Uterus (tissue), 4 donors: Measurements from ENCODE around the gene GOSR2. TPM values are rescaled to one million over a fixed set of nuclear protein-coding genes. Genes with fewer than 3 reads are reported as not detected.

Source experiments
- DNase-seq, 2 donors: peaks; one replicate each; pipeline ENCODE4 v3.0.0-alpha.2; 2019 to 2020
- H3K27ac ChIP-seq, 2 donors: fragments of 200-600 bp; sonication (generic); 1 replicate in 1 of 2; 2 replicates in 1 of 2; pipeline ENCODE4 v1.5.1; 2016 to 2018
- H3K27me3 ChIP-seq, 2 donors: fragments of 200-600 bp; sonication (generic); one replicate each; pipeline ENCODE4 v1.5.1; 2018 to 2019; ENCODE audit warnings: control low read depth in 1 of 2
- H3K36me3 ChIP-seq, 2 donors: fragments of 200-600 bp; sonication (generic); one replicate each; pipeline ENCODE4 v1.5.1; 2019; ENCODE audit warnings: control low read depth in 1 of 2
- H3K4me1 ChIP-seq, 2 donors: fragments of 200-600 bp; sonication (generic); one replicate each; pipeline ENCODE4 v1.5.1; 2018 to 2019; ENCODE audit warnings: control low read depth in 1 of 2
- H3K4me3 ChIP-seq, 2 donors: fragments of 200-600 bp; sonication (generic); 1 replicate in 1 of 2; 2 replicates in 1 of 2; pipeline ENCODE4 v1.5.1; 2018 to 2019; ENCODE audit warnings: mild to moderate bottlenecking in 1 of 2
- H3K9me3 ChIP-seq, 2 donors: fragments of 200-600 bp; sonication (generic); one replicate each; pipeline ENCODE4 v1.5.1; 2019; ENCODE audit warnings: control low read depth in 1 of 2
- POLR2A ChIP-seq, 2 donors: fragments of 450-650 bp; IDR thresholded peaks; one replicate each; pipeline ENCODE4 v1.6.1; 2016; ENCODE audit warnings: antibody characterized with exemption in 2 of 2, mild to moderate bottlenecking in 1 of 2, moderate library complexity in 1 of 2
- intact Hi-C: fragments of 100-400 bp; cut with DNase I; formaldehyde crosslinking; loops from one replicate; pipeline ENCODE4 v1.15.1; 2023; ENCODE audit warnings: low total_unique reads
- total RNA-seq, 4 donors: library from RNA; depleted of rRNA in 3 of 4; stranded (reverse); fragments of >200 nt in 3 of 4; gene quantifications; one replicate each; pipeline versions ENCODE4 v1.1.0 to v1.2.4, GENCODE V29; 2014 to 2023
- TF ChIP-seq, protein P1 (sequence below), 4 experiments: fragments of 200-600 bp in 2 of 4; fragments of 450-650 bp in 2 of 4; sonication (generic) in 2 of 4; IDR thresholded peaks; one replicate each; pipeline ENCODE4 v1.5.1; 2016 to 2019; ENCODE audit warnings: antibody characterized with exemption in 4 of 4, mild to moderate bottlenecking in 2 of 4, moderate library complexity in 1 of 4
- donor health status: DM: yes; HTN: yes; CAD: no.

Gene GOSR2
- total RNA-seq, 4 donors from 2014 or later: 66.9 to 90.5 (median 77.2) TPM

DNA sequence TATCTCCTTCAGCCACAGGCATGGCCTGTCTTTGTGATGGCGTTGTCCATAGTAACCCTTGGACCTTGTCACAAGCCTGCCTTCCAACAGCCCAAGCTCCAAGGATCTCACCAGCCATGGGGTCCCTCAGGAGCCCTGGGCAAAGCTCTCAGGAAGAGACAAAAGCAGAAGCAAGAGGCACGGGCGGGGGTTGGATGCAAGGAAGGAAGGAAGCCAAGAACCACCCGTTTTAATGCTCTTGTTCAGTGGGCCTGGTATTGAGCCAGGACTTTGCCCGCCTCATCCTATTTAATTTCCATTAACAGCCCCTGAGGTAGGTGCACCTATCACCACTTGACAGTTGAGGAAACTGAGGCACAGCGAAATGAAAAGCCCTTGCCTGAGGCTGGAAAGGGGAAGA is 32.3 kb upstream of the GOSR2 start:
- H3K27me3 ChIP-seq: no peaks in the 10 kb centered on the region
- H3K4me1 ChIP-seq: no peaks in the 10 kb centered on the region
- intact Hi-C loops: no loop called here
- H3K36me3 ChIP-seq: no peaks in the 10 kb centered on the region
- H3K9me3 ChIP-seq: no peaks in the 10 kb centered on the region
- no peak overlapping the region for H3K27ac ChIP-seq
- DNase-seq: no peak
- H3K4me3 ChIP-seq: no peak overlapping the region
- TF ChIP-seq, protein P1, sequence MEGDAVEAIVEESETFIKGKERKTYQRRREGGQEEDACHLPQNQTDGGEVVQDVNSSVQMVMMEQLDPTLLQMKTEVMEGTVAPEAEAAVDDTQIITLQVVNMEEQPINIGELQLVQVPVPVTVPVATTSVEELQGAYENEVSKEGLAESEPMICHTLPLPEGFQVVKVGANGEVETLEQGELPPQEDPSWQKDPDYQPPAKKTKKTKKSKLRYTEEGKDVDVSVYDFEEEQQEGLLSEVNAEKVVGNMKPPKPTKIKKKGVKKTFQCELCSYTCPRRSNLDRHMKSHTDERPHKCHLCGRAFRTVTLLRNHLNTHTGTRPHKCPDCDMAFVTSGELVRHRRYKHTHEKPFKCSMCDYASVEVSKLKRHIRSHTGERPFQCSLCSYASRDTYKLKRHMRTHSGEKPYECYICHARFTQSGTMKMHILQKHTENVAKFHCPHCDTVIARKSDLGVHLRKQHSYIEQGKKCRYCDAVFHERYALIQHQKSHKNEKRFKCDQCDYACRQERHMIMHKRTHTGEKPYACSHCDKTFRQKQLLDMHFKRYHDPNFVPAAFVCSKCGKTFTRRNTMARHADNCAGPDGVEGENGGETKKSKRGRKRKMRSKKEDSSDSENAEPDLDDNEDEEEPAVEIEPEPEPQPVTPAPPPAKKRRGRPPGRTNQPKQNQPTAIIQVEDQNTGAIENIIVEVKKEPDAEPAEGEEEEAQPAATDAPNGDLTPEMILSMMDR (IDR thresholded peaks at IDR 0.05): no peak
- no peak for TF ChIP-seq POLR2A (IDR thresholded peaks at IDR 0.05)

DNA sequence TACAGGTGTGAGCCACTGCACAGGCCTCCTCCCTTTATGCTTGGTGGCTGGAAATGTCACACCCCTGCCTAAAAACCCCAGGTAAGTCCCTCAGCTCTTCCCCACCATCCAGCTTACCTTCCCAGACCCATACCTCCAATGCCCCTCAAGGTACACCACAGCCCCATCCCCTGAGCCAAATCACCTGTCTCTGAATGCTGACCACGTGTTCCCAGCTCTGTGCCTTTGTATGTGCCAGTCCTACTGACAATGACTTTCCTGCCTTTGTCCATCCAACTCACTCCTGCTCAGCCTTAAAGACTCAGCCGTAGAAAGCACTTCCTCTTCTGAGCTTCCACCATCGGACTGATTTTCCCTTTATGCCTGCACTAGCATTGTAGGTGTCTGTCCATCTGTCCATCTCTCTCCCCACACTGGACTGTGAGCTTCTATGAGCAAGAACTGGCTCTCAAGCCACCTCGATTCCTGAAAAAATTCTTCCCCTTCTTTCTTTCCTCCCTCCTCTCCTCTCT is 30.7 kb upstream of the GOSR2 start:
- DNase-seq: no peak
- Histone ChIP-seq H3K4me1 (no peaks in the 10 kb centered on the region), H3K9me3 (no peaks in the 10 kb centered on the region), H3K27me3 (no peaks in the 10 kb centered on the region), H3K36me3 (no peaks in the 10 kb centered on the region), H3K4me3 (no peak overlapping the region), H3K27ac (no peak overlapping the region)
- intact Hi-C loops: no loop called here
- TF ChIP-seq, protein P1 (IDR thresholded peaks at IDR 0.05): no peak
- no peak for TF ChIP-seq POLR2A (IDR thresholded peaks at IDR 0.05)

DNA sequence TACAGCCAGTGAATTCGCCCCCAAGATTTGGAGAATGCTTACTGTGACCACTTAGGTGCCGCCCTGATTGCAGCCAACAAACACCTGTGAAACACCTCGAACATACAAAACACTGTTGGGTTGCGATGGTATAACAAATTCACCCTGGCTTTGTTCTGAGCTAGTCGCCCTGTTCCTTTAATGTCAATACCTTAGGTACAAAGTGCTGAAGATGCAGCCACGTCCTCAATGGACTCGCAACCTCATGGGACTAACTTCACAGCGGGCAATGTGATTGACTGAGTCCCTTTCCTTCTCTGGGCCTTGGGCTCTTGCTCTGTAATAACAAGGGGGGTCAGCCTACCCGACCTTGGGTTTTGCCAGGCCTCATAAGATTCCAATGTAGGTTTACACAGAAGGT is 28.9 kb upstream of the GOSR2 start:
- intact Hi-C loops: no loop called here
- Histone ChIP-seq H3K4me3 (no peak overlapping the region), H3K36me3 (no peaks in the 10 kb centered on the region), H3K27me3 (no peaks in the 10 kb centered on the region), H3K27ac (no peak overlapping the region), H3K9me3 (no peaks in the 10 kb centered on the region), H3K4me1 (no peaks in the 10 kb centered on the region)
- no peak for TF ChIP-seq POLR2A (IDR thresholded peaks at IDR 0.05)
- TF ChIP-seq, protein P1 (IDR thresholded peaks at IDR 0.05): no peak
- no peak for DNase-seq

DNA sequence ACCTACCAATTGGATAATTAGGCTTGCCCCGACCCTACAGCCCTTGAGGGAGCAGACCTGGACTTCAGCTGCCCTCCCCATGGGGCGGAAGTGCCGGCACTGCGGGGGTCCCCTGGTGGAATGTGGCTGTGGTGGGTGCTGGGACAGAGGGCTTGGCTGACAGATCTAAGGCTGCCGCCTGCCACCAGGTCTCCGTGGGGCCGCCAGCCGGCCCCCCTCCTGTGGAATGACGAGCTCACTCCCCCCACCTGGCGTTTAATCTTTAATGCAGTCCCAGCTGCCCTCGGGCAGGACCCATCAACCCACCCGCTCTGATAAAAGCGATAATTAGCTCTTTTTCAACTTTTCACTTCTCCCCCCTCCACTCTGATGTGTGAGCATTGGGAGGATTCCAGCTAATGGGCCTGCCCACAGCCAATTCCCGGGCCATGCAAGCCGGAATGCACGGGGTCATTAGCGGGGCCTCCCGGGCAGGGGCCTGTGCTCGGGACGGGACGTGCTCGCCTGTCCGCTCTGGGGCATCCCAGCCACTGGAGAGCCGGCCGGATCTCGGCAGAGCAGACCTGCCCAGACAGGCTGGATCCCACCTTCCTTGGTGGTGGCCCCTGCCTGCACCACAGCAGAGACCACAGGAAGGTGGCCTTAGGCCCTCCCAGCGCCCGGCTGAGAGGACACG is 28.3 kb upstream of the GOSR2 start:
- intact Hi-C loops: no loop called here

DNA sequence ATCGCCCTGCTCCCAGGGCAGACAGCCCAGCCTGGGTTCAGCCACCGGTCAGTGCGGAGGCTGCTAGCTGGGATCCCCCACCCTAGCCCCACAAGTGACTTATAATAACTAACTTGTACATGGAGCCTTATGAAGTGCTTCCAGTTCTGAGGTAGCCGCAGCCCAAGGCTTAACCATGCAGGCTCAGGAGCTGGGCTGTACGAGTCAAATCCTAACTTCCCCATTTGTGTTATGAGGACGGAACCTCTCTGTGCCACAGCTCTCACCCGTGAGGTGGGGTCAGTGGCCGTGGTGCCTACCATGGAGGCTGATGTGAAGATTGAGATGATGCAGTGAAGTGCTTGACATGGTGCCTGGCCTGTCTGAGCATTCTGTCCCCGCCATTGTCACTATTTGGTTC is 27.8 kb upstream of the GOSR2 start:
- H3K4me1 ChIP-seq: no peaks in the 10 kb centered on the region
- no peak for DNase-seq
- no peak overlapping the region for H3K27ac ChIP-seq
- no peaks in the 10 kb centered on the region for H3K36me3 ChIP-seq
- H3K9me3 ChIP-seq: no peaks in the 10 kb centered on the region
- intact Hi-C loops: no loop called here
- H3K27me3 ChIP-seq: no peaks in the 10 kb centered on the region
- H3K4me3 ChIP-seq: no peak overlapping the region
- TF ChIP-seq POLR2A (IDR thresholded peaks at IDR 0.05): no peak
- TF ChIP-seq, protein P1 (IDR thresholded peaks at IDR 0.05): no peak

More for the DNA sequence above, 28.3 kb upstream of the GOSR2 start:
- Histone ChIP-seq H3K9me3 (no peaks in the 10 kb centered on the region), H3K36me3 (no peaks in the 10 kb centered on the region), H3K4me1 (no peaks in the 10 kb centered on the region), H3K4me3 (no peak overlapping the region), H3K27ac (no peak overlapping the region), H3K27me3 (no peaks in the 10 kb centered on the region)
- no peak for DNase-seq
- TF ChIP-seq, protein P1 (IDR thresholded peaks at IDR 0.05): no peak
- TF ChIP-seq POLR2A (IDR thresholded peaks at IDR 0.05): no peak
